ENCODE measurements around the gene KRTCAP3. TPM values are rescaled to one million over a fixed set of nuclear protein-coding genes. Genes with fewer than 3 reads are reported as not detected.

The KRTCAP3 gene
- total RNA-seq, 1 experiment from 2014 or later: 49.9 TPM

- H3K79me2 ChIP-seq (ENCODE audit: insufficient read depth, low read length): peaks cover 6% of the 10 kb centered on the region; the same call in 1 of the 2 replicates
- 100% methylated on average over 2 of the region's 7 CpGs for WGBS (ENCODE audit: extremely low coverage, insufficient read length, low lambda C conversion rate)
Measured at GRCh38 chr2:27427863-27428212, 14.3 kb upstream of the KRTCAP3 start.

More at GRCh38 chr2:27427863-27428212, 14.3 kb upstream of the KRTCAP3 start:
- no peaks in the 10 kb centered on the region for H3K27me3 Mint-ChIP-seq (ENCODE audit: low read depth)
- H3K18ac ChIP-seq (ENCODE audit: insufficient read length, low read depth, low read length): no peak overlapping the region
- peaks cover 6% of the 10 kb centered on the region for H3K79me1 ChIP-seq (ENCODE audit: insufficient read depth, low read depth, low read length, poor library complexity, severe bottlenecking)
- no peak overlapping the region for H3K56ac ChIP-seq (ENCODE audit: insufficient read length, low read depth, low read length)
- no peak overlapping the region for H4K5ac ChIP-seq (ENCODE audit: insufficient read length, low read depth, low read length)
- H3K4me2 ChIP-seq (ENCODE audit: insufficient read depth, insufficient read length, low read length): peak overlapping the region; percentile 65
- no peaks in the 10 kb centered on the region for H3K27me3 ChIP-seq (ENCODE audit: insufficient read depth, low read length)
- no peak overlapping the region for H2AFZ ChIP-seq (ENCODE audit: low read length)
- no peak overlapping the region for H2BK120ac ChIP-seq (ENCODE audit: low read depth, low read length, poor library complexity, severe bottlenecking)
- H2BK20ac ChIP-seq (ENCODE audit: low read depth, low read length, poor library complexity, severe bottlenecking): no peak overlapping the region
- H3K4me1 ChIP-seq (ENCODE audit: insufficient read depth, low read length): no peaks in the 10 kb centered on the region
- no peaks in the 10 kb centered on the region for H3K9me3 ChIP-seq (ENCODE audit: control insufficient read depth, low read depth, low read length)
- H4K91ac ChIP-seq (ENCODE audit: insufficient read length, low read depth, low read length): no peak overlapping the region
- no peak overlapping the region for H2BK12ac ChIP-seq (ENCODE audit: insufficient read length, low read depth, low read length)
- DNase-seq: no peak
- no peak overlapping the region for H2AK5ac ChIP-seq (ENCODE audit: insufficient read length, low read length)
- H3K4me1 Mint-ChIP-seq: peaks cover 18 to 20% of the 10 kb centered on the region in 2 experiments
- peak overlapping the region; percentile 92 for H3K4me3 Mint-ChIP-seq
- no peak overlapping the region for H3K23ac ChIP-seq (ENCODE audit: insufficient read length, low read depth, low read length)
- no peak overlapping the region for H2BK15ac ChIP-seq (ENCODE audit: low read depth, low read length)
- TF ChIP-seq, protein P1, sequence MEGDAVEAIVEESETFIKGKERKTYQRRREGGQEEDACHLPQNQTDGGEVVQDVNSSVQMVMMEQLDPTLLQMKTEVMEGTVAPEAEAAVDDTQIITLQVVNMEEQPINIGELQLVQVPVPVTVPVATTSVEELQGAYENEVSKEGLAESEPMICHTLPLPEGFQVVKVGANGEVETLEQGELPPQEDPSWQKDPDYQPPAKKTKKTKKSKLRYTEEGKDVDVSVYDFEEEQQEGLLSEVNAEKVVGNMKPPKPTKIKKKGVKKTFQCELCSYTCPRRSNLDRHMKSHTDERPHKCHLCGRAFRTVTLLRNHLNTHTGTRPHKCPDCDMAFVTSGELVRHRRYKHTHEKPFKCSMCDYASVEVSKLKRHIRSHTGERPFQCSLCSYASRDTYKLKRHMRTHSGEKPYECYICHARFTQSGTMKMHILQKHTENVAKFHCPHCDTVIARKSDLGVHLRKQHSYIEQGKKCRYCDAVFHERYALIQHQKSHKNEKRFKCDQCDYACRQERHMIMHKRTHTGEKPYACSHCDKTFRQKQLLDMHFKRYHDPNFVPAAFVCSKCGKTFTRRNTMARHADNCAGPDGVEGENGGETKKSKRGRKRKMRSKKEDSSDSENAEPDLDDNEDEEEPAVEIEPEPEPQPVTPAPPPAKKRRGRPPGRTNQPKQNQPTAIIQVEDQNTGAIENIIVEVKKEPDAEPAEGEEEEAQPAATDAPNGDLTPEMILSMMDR (conservative IDR thresholded peaks at IDR 0.05): no peak
- no peak overlapping the region for H2BK5ac ChIP-seq (ENCODE audit: insufficient read length, low read length)
- H3K9me3 Mint-ChIP-seq: no peaks in the 10 kb centered on the region
- H4K20me1 ChIP-seq (ENCODE audit: control insufficient read depth, insufficient read depth, insufficient read length): no peaks in the 10 kb centered on the region
- peaks cover 0 to 7% (median 0%) of the 10 kb centered on the region in 3 experiments; a peak in 2 of 7 replicates for H3K36me3 Mint-ChIP-seq (ENCODE audit: insufficient read depth in 1 of 3, low read depth in 3 of 3)
- peak overlapping the region; percentile 21 for H3K27ac ChIP-seq (ENCODE audit: insufficient read length, low read depth, low read length)
- peak overlapping the region; percentile 76 for H3K9ac ChIP-seq (ENCODE audit: extremely low read depth, insufficient read length, low read length)
- H4K8ac ChIP-seq (replicated peaks; ENCODE audit: insufficient read length, low read depth, low read length): no peak overlapping the region
- no peak overlapping the region for H3K4ac ChIP-seq (ENCODE audit: low read depth, low read length)
- peak overlapping the region in 1 of 3 experiments; percentile 95; a peak in 1 of 7 replicates for H3K27ac Mint-ChIP-seq
- no peak overlapping the region for H3T11ph ChIP-seq (ENCODE audit: low read length)
- no peak overlapping the region for H3K14ac ChIP-seq (ENCODE audit: insufficient read depth, low read length)
- H3K23me2 ChIP-seq (ENCODE audit: insufficient read length, low read depth, low read length, poor library complexity, severe bottlenecking): peaks cover 3% of the 10 kb centered on the region
